Measurements from ENCODE around the gene RNU1-3.
"Not testable (repeated sequence)": the region's sequence is repeated elsewhere in the genome, so short reads cannot be mapped to it uniquely, and the experiment has no call there.

- TF ChIP-seq CTCF, POLR2A (IDR thresholded peaks at IDR 0.05): not testable (repeated sequence)
Measured at GRCh38 chr1:16675118-16675510, 8.4 kb upstream of the RNU1-3 start.

Data from lower leg skin (tissue), 3 donors.